Neural cell (in vitro differentiated cells): Measurements from ENCODE around the gene SYNPO2.

ENCODE experiments used
- EP300 ChIP-seq: fragments of 450-650 bp; conservative IDR thresholded peaks from 2 replicates; pipeline ENCODE4 v1.6.1; 2014; ENCODE audit warnings: antibody characterized with exemption, mild to moderate bottlenecking, moderate library complexity; ENCODE audit not compliant: poor library complexity, severe bottlenecking
- EZH2 ChIP-seq: fragments of 200-600, 300-800 bp; shearing (Covaris generic), sonication (generic); IDR thresholded peaks from 2 replicates; pipeline ENCODE4 v1.6.1; 2014; ENCODE audit warnings: antibody characterized with exemption, low read length, borderline replicate concordance, mild to moderate bottlenecking; ENCODE audit not compliant: insufficient read depth, poor library complexity, severe bottlenecking
- MXI1 ChIP-seq: fragments of 450-650 bp; conservative IDR thresholded peaks from 2 replicates; pipeline ENCODE4 v1.6.1; 2014; ENCODE audit warnings: antibody characterized with exemption, mild to moderate bottlenecking; ENCODE audit not compliant: poor library complexity, severe bottlenecking
- POLR2AphosphoS5 ChIP-seq: IDR thresholded peaks from 2 replicates; pipeline ENCODE4 v1.6.1; 2012
- RAD21 ChIP-seq: fragments of 450-650 bp; conservative IDR thresholded peaks from 2 replicates; pipeline ENCODE4 v1.6.1; 2014; ENCODE audit warnings: antibody characterized with exemption, mild to moderate bottlenecking, moderate library complexity
- TAF1 ChIP-seq: IDR thresholded peaks from 2 replicates; pipeline ENCODE4 v1.6.1; 2012; ENCODE audit warnings: low read depth
- TF ChIP-seq, protein P1 (sequence below): fragments of 450-650 bp; IDR thresholded peaks from 2 replicates; pipeline ENCODE4 v1.5.1; 2014; ENCODE audit warnings: antibody characterized with exemption, mild to moderate bottlenecking, moderate library complexity; ENCODE audit not compliant: poor library complexity, severe bottlenecking
- TF ChIP-seq, protein P2 (sequence below): IDR thresholded peaks from 2 replicates; pipeline ENCODE4 v1.6.1; 2012; ENCODE audit warnings: borderline replicate concordance

DNA sequence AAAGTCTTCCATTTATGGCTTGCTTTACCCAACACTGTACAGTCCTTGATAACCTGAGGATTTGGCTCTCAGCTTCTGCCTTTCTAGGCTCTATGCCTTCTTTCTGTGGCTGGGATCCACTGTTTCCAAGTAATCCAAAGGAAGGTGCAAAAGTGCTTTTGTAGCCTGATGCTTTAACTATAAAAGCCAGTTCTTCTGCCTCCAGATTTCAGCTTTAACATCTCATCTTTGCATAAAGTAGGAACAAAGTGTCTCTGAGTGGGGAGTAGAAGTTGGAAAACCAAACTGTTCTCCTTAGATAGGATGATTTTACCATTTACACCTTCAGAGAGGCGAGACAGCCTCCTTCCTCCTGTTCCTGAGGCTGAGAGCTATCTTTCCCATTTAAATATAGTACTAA, 41.7 kb upstream of the SYNPO2 start:
- TF ChIP-seq, protein P1, sequence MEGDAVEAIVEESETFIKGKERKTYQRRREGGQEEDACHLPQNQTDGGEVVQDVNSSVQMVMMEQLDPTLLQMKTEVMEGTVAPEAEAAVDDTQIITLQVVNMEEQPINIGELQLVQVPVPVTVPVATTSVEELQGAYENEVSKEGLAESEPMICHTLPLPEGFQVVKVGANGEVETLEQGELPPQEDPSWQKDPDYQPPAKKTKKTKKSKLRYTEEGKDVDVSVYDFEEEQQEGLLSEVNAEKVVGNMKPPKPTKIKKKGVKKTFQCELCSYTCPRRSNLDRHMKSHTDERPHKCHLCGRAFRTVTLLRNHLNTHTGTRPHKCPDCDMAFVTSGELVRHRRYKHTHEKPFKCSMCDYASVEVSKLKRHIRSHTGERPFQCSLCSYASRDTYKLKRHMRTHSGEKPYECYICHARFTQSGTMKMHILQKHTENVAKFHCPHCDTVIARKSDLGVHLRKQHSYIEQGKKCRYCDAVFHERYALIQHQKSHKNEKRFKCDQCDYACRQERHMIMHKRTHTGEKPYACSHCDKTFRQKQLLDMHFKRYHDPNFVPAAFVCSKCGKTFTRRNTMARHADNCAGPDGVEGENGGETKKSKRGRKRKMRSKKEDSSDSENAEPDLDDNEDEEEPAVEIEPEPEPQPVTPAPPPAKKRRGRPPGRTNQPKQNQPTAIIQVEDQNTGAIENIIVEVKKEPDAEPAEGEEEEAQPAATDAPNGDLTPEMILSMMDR: no peak
- TF ChIP-seq TAF1 (no peak), EZH2 (no peak), POLR2AphosphoS5 (no peak), RAD21 (no peak), EP300 (no peak), MXI1 (no peak)
- TF ChIP-seq, protein P2, sequence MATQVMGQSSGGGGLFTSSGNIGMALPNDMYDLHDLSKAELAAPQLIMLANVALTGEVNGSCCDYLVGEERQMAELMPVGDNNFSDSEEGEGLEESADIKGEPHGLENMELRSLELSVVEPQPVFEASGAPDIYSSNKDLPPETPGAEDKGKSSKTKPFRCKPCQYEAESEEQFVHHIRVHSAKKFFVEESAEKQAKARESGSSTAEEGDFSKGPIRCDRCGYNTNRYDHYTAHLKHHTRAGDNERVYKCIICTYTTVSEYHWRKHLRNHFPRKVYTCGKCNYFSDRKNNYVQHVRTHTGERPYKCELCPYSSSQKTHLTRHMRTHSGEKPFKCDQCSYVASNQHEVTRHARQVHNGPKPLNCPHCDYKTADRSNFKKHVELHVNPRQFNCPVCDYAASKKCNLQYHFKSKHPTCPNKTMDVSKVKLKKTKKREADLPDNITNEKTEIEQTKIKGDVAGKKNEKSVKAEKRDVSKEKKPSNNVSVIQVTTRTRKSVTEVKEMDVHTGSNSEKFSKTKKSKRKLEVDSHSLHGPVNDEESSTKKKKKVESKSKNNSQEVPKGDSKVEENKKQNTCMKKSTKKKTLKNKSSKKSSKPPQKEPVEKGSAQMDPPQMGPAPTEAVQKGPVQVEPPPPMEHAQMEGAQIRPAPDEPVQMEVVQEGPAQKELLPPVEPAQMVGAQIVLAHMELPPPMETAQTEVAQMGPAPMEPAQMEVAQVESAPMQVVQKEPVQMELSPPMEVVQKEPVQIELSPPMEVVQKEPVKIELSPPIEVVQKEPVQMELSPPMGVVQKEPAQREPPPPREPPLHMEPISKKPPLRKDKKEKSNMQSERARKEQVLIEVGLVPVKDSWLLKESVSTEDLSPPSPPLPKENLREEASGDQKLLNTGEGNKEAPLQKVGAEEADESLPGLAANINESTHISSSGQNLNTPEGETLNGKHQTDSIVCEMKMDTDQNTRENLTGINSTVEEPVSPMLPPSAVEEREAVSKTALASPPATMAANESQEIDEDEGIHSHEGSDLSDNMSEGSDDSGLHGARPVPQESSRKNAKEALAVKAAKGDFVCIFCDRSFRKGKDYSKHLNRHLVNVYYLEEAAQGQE: no peak
